NCI-H2227 (cell line): ENCODE results near the gene PTTG1IP.

ENCODE experiments used
- DNase-seq: peaks from one replicate; lab custom pipeline; 2025; ENCODE audit not compliant: unreplicated experiment; lab: John Stamatoyannopoulos, UW

The PTTG1IP gene

DNA sequence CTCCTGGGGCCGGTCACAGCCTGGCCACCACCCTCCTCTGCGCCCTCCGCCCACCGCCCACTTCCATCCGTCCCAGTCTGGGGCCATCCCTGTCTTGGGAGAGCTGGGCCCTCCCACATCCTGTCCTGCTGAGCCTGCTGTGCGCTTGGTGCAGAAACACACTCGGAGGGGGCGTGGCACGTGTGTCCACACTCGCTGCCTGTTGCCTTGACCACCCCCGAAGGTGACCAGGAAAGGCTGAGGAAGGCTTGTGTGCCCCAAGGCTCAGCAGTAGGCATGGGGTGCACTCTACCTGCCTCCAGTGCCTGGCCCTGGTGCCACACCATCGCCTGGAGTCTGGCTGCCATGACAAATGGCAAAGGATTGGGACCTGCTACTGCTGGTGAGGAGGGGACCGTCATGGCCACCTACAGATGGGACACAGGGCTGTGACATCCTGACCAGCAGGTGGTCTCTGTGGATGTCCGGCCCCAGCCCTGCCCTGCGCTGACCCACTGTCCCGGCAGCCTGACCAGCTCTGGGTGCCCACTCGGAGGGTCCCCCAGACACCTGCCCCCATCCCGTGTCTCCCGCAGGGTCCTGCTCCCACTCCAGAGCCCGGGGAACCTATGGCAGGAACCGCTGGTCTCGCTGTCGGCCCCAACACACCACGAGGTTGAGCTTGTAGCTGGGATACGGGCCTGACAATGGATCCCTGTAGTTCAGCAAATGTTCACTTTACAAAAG lies 23.2 kb upstream of the PTTG1IP start:
- DNase-seq, result no peak

DNA sequence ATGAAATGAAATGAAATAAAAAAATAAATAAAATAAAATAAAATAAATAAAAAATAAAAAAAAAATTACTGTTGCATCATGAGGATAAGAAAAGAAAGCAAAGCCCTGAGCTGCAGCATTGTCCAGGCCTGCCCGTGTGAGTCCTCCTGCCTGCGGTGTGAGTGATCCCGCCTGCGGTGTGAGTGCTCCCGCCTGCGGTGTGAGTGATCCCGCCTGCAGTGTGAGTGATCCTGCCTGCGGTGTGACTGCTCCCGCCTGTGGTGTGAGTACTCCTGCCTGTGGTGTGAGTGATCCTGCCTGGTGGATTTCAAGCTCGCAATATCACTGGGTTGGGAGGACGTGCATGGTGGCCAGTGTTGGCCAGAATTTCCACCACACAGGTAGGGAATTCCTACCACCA lies 22.4 kb upstream of the PTTG1IP start:
- DNase-seq, result no peak

DNA sequence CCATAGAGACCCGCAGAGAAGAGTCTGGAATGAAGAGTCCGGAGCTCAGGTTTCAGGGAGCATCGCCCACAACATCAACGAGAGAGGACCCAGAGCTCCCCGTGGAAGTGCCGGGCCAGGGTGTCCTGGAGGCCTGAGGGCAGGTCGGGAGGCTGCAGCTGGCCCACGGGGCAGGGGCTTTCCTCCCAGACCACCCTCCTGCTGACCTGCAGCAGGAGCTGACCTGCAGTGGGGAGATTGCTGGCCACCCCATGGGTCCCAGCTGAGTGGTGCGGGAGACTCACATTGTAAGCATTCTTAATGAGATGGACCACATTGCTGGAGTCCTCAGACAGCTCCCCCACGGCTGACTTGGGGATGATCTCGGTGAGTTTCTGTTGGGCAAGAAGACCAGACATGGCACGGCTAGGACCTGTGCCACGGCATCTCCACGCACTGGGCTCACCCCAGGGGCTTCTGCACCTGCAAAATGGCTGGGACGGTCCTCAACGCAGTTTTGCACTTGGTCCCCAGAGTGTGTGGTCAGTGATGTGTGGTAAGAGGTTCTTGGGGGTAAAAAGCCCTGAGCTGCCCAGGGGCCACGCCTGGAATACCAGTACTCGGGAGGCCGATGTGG lies 21.3 kb upstream of the PTTG1IP start:
- no peak for DNase-seq

DNA sequence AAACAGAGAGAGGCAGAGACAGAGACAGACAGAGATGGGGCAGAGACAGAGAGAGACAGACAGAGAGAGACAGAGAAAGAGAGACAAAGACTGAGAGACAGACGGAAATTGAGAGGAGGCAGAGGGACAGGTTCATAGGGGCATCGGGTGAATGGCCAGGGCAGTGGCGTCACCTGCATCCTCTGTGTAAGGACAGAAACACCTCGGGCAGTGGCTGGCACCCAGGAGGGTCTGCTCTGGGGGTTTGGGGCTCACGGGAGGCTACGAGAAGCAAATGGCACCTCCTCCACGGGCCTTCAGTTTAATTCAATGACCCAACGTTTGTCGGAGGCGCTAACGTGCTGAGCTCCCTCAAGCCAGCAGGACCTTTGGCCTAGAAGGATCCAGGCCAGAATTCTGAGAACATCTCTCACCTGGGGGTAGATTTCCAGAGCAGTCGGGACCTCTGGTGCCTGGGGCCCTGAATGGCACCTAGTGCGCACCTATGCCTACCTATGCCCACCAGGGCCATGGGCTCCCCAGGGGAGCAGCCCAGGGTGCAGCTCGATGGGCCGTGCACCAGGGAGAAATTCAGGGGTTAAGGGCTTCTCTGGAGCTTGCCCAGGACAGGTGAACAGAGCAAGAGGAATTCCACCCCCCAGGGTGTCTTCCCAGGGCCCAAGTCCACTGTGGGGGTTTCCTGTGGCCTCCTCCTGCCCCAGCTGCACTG lies 20.6 kb upstream of the PTTG1IP start:
- no peak for DNase-seq

DNA sequence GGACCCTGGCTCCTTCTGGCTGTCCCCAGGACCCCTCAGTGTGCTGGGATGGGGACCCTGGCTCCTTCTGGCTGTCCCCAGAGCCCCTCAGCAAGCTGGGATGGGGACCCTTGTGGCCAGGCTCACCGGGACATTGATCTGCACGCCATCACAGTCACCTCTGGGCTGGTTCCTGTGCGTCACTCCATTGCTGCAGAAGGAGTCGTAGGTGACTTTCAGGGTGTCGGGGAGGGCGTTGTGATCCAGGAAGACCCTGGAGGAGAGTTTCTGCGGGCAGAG lies 19.7 kb upstream of the PTTG1IP start:
- DNase-seq, result no peak

DNA sequence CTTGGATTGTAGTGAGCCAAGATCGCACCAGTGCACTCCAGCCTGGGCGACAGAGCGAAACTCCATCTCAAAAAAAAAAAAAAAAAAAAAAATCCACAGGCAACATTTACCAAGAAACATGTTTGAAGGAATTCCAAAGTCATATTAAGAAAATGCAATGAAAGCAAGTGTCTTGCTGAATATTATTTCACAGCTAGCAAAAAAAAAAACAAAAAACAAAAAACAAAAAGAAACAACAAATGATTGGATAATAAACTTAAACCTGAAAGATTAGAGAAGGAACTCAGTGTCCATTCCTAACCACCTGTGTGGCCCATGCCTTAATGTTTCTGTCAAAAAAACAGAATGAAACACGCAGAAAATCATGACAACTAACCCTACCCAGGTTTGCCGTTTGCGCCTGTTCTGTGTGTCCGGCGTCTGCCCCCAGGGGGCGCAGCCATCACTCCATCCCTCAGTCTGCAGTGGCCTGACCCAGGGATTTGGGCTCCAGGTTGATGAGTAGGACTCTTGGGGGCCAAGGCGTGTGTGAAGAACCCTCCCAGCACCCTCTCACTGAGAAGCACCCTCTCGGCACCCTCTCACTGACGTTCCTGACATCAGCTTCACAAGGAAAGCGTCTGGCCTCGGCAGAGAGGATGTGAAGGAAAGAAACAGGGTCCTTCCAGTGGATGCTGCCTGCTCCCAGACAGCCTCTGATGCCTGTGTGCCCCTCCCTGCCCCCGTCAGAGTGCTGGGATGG lies 19.2 kb upstream of the PTTG1IP start:
- peak; percentile 9 for DNase-seq

DNA sequence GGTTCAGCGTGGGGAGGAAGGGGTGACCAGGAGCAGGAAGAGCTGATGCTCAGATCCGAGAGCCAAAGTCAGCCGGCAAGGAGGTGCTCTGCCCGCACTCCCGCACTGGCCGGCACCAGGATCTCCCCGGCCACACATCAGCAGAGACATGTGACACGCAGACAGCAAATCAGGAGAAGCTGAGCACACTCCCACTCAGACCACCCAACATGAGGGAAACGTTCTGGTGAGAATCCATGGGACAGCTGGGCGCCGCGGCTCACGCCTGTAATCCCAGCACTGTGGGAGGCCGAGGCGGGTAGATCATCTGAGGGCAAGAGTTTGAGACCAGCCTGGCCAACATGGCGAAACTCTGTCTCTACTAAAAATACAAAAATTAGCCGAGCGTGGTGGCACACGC lies 18.6 kb upstream of the PTTG1IP start:
- no peak for DNase-seq

DNA sequence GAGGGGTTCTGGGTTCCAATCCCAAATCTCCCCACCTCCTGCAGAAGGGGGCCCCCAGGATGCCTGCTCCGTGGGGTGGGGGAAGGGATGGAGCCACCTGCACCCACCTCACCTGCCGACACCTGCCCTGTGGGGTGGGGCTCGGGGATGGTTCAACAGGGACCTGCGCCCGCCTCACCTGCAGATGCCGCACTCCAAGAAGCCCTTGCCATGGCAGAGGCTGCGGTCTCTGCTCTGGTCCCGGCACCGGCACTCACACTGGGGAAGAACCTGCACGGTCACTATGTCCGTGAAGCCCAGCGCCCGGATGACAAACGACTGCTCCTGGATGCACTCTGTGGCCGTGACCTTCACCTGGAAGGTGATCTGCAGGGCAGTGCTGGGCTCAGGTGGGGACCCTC lies 18.1 kb upstream of the PTTG1IP start:
- no peak for DNase-seq

DNA sequence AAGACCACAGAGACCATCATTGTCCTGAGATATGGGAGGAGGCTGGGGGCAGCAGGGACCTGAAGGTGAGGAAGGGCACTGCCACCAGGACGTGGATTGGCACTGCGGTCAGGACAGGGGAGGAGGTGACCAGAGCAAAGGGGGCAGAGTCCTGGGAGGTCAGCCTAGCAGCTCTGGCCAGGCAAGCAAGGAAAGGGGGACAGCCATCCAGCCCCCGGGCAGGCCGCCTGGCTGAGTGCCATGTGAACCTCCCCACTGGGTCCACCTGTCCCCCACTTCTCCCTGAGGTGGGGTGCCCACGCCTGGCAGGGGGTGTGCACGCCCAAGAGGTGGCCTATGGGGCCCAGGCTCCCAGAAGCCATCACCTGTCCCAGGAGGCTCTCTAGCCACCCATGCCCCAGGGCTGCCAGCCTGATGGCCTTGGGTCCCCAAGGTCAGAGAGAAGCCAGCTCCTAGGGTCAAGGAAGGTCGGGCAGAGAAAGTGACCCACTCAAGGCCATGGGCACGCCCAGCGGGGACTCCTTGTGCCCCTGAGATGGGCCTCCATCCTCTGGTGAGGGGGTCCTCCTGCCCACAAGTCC lies 17.6 kb upstream of the PTTG1IP start:
- DNase-seq, result no peak

DNA sequence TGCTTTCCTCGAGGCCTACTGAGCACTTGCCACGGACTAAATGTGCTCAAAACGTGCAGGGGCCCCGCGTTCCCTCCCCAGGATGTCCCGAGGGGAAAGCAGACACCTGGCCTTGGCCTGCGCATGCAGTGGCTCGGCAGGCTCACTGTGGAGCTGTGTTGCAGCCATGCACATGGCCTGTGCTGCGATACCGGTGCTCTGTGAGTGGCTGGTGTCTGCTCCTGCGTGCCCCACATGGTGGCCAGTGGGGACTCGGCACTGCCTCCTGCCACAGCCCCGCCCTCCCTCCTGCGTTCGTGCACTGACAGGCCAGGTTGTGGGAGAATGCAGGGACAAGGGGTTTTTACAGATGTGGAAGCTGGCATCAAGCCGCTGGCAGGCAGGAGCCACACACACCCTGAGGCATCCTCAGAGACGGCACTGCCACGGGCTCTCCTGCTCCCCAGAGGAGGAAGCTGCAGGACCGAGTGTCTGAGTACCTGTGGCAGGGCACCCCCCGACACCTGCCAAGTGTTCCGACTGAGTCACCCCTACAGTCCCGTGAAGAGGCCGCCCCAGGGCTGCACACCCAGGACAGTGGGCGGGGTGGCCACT lies 16.9 kb upstream of the PTTG1IP start:
- DNase-seq, result no peak

DNA sequence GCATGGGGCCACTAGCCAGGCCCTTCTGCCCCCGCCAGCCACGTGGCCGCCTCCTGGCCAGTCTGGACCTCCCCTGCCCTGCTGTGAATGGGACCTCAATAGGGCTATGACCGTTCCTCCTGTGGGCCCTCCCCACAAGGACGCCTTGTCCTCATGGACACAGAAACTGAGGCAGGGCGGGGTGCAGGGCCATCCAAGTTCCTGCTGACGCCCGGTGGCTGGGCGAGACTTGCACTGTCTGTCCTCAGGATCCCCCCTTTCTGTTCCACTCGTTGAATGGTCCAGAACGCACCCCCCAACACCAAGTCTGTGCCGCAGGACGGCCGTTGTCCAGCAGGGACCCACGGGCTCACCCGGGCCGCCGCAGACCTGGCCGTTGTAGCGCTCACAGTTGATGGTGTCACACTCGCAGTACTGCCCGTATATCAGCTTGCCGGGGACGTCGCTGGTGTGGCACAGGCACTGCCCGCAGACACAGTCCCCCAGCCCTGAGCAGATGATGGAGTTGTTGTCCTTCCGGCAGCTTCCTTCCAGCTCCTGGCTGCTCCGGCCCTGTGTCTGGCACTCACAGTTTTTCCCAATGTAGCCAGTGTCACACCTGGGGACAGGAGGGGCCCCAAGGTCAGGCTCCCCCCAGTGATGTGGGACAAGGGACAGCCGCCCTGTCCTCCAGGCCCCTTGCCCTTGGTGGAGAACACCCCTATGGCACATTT lies 16.3 kb upstream of the PTTG1IP start:
- DNase-seq, result no peak

DNA sequence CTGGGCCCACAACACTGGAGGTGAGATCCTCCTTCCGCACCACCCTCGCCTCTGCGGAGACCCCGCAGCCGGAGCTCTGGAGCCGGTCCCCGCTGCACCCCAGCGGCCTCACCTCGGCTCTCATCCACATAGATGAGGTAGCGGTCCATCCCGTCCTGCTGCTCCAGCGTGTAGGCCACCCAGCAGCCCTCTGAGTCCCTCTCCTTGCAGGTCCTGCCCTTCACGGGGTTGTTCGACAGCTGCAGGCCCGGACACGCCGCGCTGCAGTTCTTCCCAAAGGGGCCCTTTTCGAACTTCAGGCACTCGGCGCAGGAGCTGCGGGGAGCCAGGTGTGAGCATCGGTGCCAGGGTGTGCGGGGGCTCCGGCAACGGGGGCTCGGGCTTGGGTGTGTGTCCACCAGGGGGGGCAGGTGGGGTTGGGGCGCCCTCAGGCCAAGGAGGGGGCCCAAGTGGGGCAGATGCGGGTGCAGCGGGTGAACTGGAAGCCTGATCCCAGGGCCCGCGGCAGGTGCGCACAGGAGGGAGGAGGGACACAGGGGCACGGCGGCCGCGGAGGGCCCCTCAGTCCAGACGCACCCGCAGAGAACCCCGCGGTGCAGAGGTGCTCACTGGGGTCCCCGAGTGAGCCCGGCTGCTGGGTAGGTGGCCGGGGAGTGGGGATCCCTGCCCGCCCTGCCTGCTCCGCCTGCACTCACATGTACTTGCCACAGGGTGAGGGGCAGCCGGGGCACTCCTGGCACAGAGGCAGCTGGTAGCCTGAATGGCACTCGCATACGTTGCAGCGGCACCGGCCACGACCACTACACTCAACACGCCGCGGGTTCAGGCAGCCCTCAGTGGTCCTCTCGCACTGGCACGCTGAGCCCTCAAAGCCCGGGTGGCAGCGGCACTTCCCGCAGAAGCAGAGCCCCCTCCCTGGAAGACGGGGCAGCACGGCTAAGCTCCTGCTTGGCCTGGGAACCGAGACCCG lies 15.4 kb upstream of the PTTG1IP start:
- no peak for DNase-seq

DNA sequence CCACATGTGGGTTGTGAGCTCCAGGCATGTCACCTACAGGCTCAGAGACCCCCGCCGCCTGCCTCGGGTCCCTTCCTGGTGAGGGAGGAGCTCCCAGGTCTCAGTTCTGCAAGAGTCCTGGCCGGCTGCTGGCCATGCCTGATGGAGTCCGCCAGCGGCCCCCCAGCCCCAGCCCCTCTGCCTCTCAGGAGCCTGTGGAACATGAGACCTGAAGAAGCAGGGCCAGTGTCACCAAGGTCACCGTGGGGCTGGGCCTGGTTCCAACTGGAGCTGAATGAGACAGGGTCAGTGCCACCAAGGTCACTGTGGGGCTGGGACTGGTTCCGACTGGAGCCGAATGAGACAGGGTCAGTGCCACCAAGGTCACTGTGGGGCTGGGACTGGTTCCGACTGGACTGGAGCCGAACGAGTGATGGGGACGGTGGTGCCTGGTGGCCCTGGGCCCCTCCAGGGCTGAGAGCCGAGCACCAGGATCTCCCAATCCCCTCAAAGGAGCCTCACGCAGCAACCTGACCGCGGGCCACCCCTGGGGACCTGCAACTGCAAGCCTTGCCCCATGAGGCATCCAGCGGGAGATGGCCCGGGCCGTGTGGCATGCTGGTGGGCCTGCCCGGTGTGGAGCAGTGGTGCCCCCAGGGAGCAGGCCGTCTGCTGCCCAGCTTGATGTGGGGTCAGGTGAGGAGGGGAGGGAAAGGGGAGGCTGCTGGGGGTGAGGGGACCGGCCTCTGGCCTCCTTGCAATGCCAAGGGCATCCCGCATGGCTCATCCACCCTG lies 14.5 kb upstream of the PTTG1IP start:
- DNase-seq, result no peak

DNA sequence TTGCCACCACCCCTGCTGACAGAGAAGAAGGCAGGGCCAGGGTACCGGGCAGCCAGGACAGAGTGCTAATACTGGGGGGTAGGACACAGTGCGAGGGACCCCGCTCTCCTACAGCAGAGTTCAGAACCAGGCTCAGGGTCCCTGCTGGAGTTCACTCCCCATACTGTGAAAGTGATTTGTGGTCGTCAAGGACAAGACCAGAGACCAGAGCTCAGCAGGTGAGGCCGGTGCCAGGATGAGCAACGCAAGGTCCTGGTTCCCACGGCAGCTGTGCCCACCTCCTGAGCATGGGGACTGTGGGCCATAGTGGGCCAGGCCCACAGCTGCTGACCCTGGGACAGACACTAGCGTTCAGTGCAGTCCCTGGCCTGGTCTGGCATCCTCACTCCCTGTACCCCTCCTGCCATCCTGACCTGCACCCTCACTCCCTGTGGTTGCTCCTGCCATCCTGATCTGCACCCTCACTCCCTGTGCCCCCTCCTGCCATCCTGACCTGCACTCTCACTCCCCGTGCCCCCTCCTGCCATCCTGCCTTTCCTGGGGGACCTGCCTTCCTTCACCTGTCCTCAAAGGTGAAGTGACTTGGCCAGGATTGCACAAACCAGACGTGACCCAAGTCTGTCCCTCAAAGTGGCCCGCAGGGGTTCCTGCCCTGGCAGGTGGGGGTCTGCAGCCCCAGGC lies 13.8 kb upstream of the PTTG1IP start:
- no peak for DNase-seq

DNA sequence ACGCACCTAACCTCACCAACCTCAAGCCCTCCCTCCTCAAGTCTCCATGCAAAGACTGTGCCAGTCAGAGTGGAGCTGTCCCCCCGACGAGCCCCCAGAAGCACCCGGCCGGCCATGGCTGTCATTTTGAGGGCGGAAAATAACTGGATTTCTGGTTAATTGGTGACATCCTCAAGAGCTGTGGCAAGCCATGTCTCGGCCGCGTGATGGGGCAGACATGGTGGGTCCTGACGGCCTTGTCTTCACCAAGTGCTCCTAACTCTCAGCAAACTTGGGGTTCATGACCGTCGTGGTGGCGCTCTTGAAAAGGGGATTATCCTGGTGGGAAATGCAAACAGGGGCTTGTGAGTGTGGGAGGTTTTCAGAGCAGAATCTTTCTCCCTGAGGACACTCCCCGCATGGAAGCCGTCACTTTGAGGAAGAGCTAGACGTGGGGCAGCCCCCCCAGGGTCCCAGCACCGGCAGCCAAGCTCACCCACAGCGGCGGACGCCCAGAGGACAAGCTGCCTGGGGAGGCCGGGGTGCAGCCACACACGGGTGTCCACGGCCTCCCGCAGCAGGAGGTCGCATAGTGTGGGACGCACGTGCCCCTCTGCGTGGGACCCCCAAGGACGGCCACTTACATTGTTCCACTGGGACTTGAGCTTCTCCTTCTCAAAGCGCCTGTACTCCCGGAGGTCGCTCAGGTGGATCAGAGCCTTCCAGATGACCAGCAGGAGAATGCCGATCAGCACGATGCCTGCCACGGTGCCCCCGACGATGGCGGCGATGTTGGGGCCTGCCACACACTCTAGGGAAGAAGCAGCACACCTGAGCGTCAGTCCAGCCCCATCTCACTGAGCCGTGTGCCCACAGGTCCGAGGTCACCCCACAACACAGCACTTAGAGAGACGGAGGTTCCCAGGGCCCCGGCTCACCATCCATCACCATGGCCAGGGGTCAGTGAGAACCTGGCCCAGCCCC lies 12.9 kb upstream of the PTTG1IP start:
- no peak for DNase-seq

DNA sequence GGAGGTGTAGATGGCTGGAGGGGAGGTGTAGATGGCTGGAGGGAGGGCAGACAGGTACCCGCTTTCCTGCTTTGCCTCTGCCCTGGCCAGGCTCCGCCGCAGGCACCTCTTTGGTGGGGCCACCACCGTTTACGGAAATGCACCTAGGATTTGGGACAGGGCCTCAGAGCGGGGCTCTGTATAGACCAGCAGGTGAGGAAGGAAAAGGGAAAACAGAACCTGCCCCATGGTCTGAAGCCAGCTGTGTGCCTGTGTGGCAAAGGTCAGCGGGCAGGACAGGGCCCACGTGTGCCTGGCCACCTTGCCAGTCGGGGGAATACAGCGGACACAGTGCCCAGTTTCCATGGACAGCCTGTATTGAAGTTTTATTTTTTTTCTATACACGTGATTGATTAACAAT lies 12.1 kb upstream of the PTTG1IP start:
- DNase-seq, result no peak

DNA sequence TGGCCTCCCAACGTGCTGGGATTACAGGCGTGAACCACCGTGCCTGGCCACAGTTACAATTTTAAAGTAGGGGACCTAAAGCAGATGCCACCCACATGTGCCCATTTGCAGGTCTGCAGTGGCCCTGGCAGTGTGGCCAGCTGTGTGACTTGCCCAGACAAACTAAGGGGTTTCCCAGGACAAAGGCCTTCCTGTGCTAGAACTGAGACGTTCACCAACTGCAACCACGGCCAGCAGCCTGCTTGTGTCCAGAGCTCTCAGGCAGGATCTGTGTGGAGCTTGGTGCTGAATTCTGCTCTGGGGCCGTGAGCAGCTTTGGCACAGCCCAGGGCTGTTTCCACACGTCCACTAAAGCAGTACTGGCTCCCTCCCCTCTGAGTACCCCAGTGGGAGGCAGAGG lies 10.6 kb upstream of the PTTG1IP start:
- DNase-seq, result no peak
